MM.1S (cell line): ENCODE measurements around the gene RDH14.

Experiments used
- DNase-seq: peaks from one replicate; pipeline ENCODE4 v3.0.0-alpha.2; 2015
- H2AFZ ChIP-seq: fragments of 300-600 bp; sonication (generic); 2 replicates; pipeline ENCODE4 v1.6.0; 2016; ENCODE audit warnings: antibody characterized with exemption, low read length
- H3F3A ChIP-seq: fragments of 300-600 bp; sonication (generic); 2 replicates; pipeline ENCODE4 v1.6.1; 2016; ENCODE audit warnings: mild to moderate bottlenecking, antibody characterized with exemption, low read length, moderate library complexity, mixed read lengths; ENCODE audit not compliant: insufficient read depth
- H3K27ac ChIP-seq: fragments of 300-600 bp; sonication (generic); 2 replicates; pipeline ENCODE4 v1.5.1; 2016; ENCODE audit warnings: mild to moderate bottlenecking, low read length
- H3K27me3 ChIP-seq: fragments of 300-600 bp; sonication (generic); replicated peaks from 2 replicates; pipeline ENCODE4 v1.6.0; 2016; ENCODE audit warnings: low read length; ENCODE audit not compliant: insufficient read depth
- H3K36me3 ChIP-seq: fragments of 300-600 bp; sonication (generic); replicated peaks from 2 replicates; pipeline ENCODE4 v1.6.1; 2016; ENCODE audit warnings: mild to moderate bottlenecking, low read length, mixed read lengths; ENCODE audit not compliant: insufficient read depth
- H3K4me1 ChIP-seq: fragments of 300-600 bp; sonication (generic); 2 replicates; pipeline ENCODE4 v1.6.1; 2016; ENCODE audit warnings: low read length, mixed read lengths
- H3K4me2 ChIP-seq: fragments of 300-600 bp; sonication (generic); 2 replicates; pipeline ENCODE4 v1.6.0; 2016; ENCODE audit warnings: low read depth, low read length
- H3K4me3 ChIP-seq: fragments of 300-600 bp; sonication (generic); 2 replicates; pipeline ENCODE4 v1.5.1; 2016; ENCODE audit warnings: low read length, mixed read lengths
- H3K79me2 ChIP-seq: fragments of 300-600 bp; sonication (generic); 2 replicates; pipeline ENCODE4 v1.6.1; 2016; ENCODE audit warnings: mixed run types, low read length, mixed read lengths
- H3K9ac ChIP-seq: fragments of 300-600 bp; sonication (generic); 2 replicates; pipeline ENCODE4 v1.6.1; 2016; ENCODE audit warnings: low read length, mixed read lengths
- H3K9me2 ChIP-seq: fragments of 300-600 bp; sonication (generic); replicated peaks from 2 replicates; pipeline ENCODE4 v1.6.1; 2016; ENCODE audit warnings: mild to moderate bottlenecking, low read length, mixed read lengths; ENCODE audit not compliant: insufficient read depth
- H3K9me3 ChIP-seq: fragments of 300-600 bp; sonication (generic); replicated peaks from 2 replicates; pipeline ENCODE4 v1.6.1; 2016; ENCODE audit warnings: mild to moderate bottlenecking, low read length, mixed read lengths; ENCODE audit not compliant: insufficient read depth
- H4K20me1 ChIP-seq: fragments of 300-600 bp; sonication (generic); 2 replicates; pipeline ENCODE4 v1.6.1; 2016; ENCODE audit warnings: mild to moderate bottlenecking, low read length, moderate library complexity, mixed read lengths; ENCODE audit not compliant: insufficient read depth
- CTCF ChIP-seq: fragments of 300-600 bp; sonication (generic); IDR thresholded peaks from 2 replicates; pipeline ENCODE4 v1.5.1; 2016; ENCODE audit warnings: antibody characterized with exemption, low read length, mixed read lengths
- EZH2 ChIP-seq: fragments of 300-600 bp; sonication (generic); optimal IDR thresholded peaks from 2 replicates; pipeline ENCODE3; 2017; ENCODE audit warnings: low read depth, mild to moderate bottlenecking, antibody characterized with exemption, low read length, mixed read lengths
- EZH2phosphoT487 ChIP-seq: fragments of 300-600 bp; sonication (generic); IDR thresholded peaks from 2 replicates; pipeline ENCODE4 v1.6.1; 2018; ENCODE audit warnings: antibody characterized with exemption, low read length

RDH14 gene

GRCh38 chr2:18550433-18550832, 10.0 kb downstream of the RDH14 start:
- H3K27ac ChIP-seq = no peak overlapping the region
- no peaks in the 10 kb centered on the region for H3K27me3 ChIP-seq
- H4K20me1 ChIP-seq = no peaks in the 10 kb centered on the region
- H3K9me2 ChIP-seq = no peaks in the 10 kb centered on the region
- 0 out of 2 replicates have a peak, but pooled peaks cover 5% of the 10 kb centered on the region for H3F3A ChIP-seq
- H2AFZ ChIP-seq = no peak overlapping the region
- no peaks in the 10 kb centered on the region for H3K9me3 ChIP-seq
- TF ChIP-seq EZH2 (no peak), CTCF (no peak), EZH2phosphoT487 (no peak)
- DNase-seq = no peak
- no peak overlapping the region for H3K4me3 ChIP-seq
- H3K9ac ChIP-seq = no peak overlapping the region
- no peak overlapping the region for H3K4me2 ChIP-seq
- H3K79me2 ChIP-seq = no peaks in the 10 kb centered on the region
- H3K36me3 ChIP-seq = no peaks in the 10 kb centered on the region
- H3K4me1 ChIP-seq = 0 out of 2 replicates have a peak, but pooled peaks cover 5% of the 10 kb centered on the region

- 0 out of 2 replicates have a peak, but pooled peaks cover 5% of the 10 kb centered on the region for H3K4me1 ChIP-seq
- 0 out of 2 replicates have a peak, but pooled peaks cover 5% of the 10 kb centered on the region for H3F3A ChIP-seq
Measured at GRCh38 chr2:18549083-18549482, 11.4 kb downstream of the RDH14 start.

GRCh38 chr2:18548621-18549020, 11.8 kb downstream of the RDH14 start:
- TF ChIP-seq EZH2 (no peak), CTCF (no peak), EZH2phosphoT487 (no peak)
- Histone ChIP-seq H3K4me2 (no peak overlapping the region), H3K9me3 (no peaks in the 10 kb centered on the region), H3F3A (0 out of 2 replicates have a peak, but pooled peaks cover 5% of the 10 kb centered on the region), H3K27ac (no peak overlapping the region), H3K79me2 (no peaks in the 10 kb centered on the region), H4K20me1 (no peaks in the 10 kb centered on the region), H3K27me3 (no peaks in the 10 kb centered on the region), H2AFZ (no peak overlapping the region), H3K9ac (no peak overlapping the region), H3K9me2 (no peaks in the 10 kb centered on the region), H3K4me1 (0 out of 2 replicates have a peak, but pooled peaks cover 5% of the 10 kb centered on the region), H3K4me3 (no peak overlapping the region), H3K36me3 (no peaks in the 10 kb centered on the region)
- no peak for DNase-seq

More at GRCh38 chr2:18549083-18549482, 11.4 kb downstream of the RDH14 start:
- H3K4me3 ChIP-seq = no peak overlapping the region
- no peak overlapping the region for H3K27ac ChIP-seq
- H3K9ac ChIP-seq = no peak overlapping the region
- H3K27me3 ChIP-seq = no peaks in the 10 kb centered on the region
- DNase-seq = no peak
- no peak overlapping the region for H3K4me2 ChIP-seq
- H3K9me2 ChIP-seq = no peaks in the 10 kb centered on the region
- no peaks in the 10 kb centered on the region for H3K9me3 ChIP-seq
- TF ChIP-seq CTCF (no peak), EZH2phosphoT487 (no peak), EZH2 (no peak)
- H4K20me1 ChIP-seq = no peaks in the 10 kb centered on the region
- no peak overlapping the region for H2AFZ ChIP-seq
- no peaks in the 10 kb centered on the region for H3K36me3 ChIP-seq
- H3K79me2 ChIP-seq = no peaks in the 10 kb centered on the region
